HG02943 (cell line): ENCODE results near the gene SAT1.
"Not testable (repeated sequence)": the region's sequence is repeated elsewhere in the genome, so short reads cannot be mapped to it uniquely, and the experiment has no call there.

Experiments
- ATAC-seq: cut with Tn5 transposase; IDR thresholded peaks from one replicate; pipeline ENCODE4 v1.9.1; 2021; ENCODE audit warnings: mild to moderate bottlenecking, low read depth, moderate library complexity; ENCODE audit not compliant: unreplicated experiment

The SAT1 gene

DNA sequence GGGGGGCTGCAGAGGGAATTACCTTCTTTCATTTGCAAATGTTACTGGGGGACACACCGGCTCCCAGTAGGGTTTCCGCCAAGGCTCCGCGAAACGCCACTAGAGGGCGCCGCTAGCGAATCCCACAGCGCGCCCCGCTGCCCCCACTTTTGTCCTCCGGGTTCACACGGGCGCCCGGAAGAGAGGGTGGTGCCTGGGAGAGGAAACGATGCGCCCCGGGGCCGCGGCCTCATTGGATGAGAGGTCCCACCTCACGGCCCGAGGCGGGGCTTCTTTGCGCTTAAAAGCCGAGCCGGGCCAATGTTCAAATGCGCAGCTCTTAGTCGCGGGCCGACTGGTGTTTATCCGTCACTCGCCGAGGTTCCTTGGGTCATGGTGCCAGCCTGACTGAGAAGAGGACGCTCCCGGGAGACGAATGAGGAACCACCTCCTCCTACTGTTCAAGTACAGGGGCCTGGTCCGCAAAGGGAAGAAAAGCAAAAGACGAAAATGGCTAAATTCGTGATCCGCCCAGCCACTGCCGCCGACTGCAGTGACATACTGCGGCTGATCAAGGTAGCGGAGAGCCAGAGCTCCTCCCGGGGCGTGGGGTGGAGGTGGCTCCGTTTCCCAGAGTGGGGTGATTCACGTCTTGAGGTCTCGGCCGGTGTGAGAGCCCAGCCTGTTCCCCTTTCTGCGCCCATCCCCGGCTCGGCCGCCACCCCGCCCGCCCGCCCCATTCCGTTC lies at the start of gene SAT1:
SAT1 (plus strand) TSS at position 311 of the 726 bp plus-strand sequence; CDS start at position 490, 179 bp downstream.
- ATAC-seq = peak; percentile 72

DNA sequence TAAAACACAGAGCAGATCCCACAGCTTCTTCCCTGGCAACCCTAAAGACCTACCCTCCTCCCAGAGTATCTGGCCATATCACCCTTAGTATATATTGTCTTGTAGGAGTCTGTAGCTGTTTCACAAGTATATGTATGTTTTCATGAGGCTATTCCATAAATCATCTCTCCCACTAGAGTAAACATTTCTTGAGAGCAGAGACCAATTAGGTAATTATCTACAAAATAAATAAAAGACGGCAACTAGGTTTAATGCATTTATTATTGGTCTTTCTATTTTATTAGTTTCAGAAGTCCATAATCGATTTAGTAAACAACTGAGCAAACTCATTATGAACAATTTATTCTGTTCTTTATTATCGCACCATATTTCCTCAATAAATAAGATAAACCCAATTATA lies 46.9 kb upstream of the SAT1 start:
- ATAC-seq = no peak

DNA sequence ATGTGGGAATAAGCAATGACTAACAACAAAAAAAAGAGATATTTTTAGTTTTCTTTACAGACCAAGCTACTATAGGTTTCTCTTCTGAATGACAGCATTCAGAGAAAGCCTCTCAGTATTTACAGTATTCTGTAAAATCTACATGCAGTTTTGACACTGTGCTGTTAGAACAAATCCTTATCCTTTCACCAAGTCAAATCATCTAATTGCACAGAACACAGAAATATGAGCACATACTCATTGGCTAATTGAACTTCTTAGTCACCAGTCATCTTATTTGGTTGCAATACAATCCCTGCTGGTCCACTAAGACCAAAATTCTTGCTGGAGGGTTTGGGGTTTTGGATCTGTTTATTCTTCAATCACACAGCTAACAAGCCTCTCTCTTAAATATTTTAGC lies 45.6 kb upstream of the SAT1 start:
- no peak for ATAC-seq

DNA sequence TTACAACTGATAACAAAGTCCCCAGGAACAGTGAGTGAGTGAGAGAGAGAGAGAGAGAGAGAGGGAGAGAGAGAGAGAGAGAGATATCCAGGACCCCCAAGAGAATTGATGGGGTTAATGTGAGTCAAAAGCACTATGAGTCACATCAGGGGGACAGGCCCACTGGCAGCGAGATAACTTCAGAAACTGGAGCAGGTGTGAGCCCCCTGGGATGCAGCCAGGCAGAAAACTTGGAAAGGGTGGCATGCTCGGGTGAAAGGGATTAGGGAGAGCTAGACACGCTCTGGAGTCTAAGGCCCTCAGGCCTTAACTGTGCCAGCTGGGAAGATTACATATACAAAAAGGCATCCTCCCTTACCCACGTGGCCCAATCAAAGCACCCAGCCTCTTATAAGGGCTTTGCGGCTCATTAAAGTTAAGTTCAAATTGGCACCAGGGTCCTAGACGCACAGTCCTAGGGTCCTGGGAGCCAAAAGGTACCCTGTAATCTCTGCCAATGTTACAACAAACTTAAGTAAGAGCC lies 40.7 kb upstream of the SAT1 start:
- no peak for ATAC-seq

DNA sequence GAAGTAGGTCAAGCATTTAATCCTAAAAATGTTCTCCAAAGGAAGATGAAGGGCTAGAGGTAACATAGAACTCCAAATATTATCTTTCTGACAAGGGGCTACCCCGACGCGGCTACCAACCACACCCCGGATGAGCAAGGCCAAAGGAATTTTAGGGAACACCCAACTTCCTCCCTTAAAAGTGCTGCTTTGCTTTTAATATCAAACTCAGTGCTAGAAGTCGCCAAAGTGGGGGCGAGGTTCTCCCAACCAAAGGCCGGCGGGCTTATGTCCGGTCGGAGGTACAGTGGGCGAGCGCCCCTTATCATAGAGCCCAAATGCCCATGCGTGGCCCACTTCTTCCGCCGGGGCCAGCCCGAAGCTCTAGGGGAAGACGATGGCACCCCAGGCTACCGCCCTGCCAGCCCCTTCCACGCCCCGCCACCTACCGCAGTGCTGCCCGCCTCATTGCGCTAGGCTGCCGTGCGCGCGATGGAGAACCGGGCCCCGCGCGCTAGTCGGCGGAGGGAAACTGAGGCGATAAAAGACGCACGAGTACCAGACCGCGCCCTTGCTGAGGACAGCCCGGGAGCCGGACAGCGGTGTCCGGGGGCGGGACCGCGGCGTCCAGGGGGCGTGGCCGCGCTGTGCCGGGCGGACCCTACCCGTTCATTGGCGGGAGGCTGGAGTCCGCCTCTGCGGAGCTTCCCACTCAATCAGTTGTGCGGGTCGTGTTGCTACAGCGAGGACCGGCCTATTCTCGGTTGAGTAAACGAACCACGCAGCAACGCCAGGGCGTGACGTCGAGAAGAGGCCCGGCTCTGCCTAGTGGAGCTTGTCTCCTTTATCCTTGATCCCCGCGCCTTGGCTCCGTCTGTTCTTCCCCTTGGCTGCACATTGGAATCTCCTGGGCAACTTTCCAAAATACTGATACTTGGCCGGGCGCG lies 40.0 kb upstream of the SAT1 start, which contains the start of gene ACOT9:
ACOT9 (minus strand) TSS at position 580 of the 926 bp plus-strand sequence; CDS start at position 448, 132 bp downstream.
- peak; percentile 94 for ATAC-seq

DNA sequence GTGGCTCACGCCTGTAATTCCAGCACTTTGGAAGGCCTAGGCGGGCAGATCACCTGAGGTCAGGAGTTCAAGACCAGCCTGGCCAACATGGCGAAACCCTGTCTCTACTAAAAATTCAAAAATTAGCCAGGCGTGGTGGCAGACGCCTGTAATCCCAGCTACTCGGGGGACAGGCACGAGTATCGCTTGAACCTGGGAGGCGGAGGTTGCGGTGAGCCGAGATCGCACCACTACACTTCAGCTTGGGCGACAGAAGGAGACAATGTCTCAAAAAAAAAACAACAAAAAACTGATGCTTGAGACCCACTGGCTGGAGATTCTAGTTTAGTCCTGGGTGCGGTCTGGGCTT lies 39.4 kb upstream of the SAT1 start:
- ATAC-seq = not testable (repeated sequence)

DNA sequence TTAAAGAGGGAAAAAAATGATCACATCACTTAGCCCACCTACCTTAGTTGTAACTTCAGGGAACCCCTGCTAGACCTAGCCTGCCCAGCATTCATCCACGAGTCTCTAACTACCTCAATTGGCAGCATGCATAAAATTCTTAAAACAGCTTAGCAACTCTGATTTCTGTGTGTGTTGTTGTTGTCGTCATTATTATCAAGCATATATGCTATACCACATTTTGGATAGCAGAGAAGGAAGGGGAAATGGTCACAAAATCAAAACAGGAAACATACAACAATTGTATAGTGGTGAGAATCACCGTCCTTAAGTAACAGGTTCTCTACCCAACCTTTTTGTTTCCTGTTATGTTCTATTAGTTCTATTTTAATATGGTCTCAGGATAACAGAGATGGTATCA lies 37.2 kb upstream of the SAT1 start:
- no peak for ATAC-seq

DNA sequence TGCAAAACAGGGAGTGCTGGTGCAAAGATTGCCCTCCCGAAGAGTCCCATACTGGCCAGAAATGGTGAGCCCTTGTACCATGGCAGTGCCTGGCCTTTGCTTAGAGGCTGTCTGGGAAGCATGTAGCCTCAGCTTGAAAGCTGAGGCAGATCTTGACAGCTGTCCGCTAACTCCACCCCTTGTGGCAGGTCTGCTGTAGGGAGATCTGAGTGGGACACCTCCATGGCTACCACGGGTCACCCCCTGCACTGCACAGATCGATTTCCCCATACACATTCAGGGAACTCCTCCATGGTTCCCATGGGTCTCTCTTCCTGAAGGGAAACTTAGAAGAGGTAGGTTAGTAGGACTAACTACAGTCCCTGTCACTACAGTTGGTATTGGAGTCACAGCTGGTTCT lies 33.8 kb upstream of the SAT1 start:
- no peak for ATAC-seq

DNA sequence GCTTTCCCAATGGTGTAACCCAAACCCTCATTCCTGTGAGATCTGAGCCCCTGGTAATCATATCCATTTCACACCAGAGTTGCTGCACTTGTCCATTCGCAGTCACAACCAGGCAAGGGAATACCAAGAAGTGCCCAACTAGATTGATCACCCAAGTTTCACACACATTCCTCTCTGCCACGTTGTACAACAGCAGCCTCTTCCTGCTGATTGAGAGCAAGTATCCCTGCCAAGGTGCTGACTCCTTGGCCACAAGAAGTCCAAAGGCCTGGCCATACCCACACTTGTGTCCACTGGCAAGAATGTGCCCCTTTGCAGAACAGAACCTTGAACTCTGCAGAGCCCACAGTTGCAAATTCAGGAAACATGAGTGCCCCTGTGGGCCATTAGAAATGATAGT lies 33.4 kb upstream of the SAT1 start:
- no peak for ATAC-seq

DNA sequence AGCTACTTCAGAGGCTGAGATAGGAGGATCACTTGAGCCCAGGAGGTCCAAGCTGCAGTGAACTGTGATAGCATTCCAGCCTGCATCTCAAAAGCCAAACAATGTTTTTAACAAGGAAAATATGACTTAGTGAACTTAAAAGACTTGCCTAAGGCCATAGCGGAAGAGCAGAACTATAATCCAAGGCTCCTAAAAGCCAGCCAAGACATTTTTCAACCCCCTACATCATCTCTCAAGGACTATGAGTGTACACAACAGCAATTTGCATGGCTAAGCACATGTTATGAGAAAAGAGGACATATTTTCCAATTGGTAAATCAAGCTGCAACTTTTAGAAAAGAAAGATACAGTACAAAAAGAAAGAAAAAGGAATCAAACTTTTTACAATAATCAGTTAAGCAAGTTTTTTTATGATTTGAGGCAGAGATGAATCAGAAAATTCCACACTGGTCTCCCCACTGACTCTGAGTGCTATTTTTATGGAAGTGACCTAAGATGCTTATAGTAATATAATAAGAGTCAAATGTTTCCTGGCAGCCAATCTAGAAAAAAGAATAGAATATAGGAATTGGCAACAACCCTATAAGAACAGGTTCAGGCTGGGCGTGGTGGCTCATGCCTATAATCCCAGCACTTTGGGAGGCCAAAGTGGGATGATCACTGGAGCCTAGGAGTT lies 30.1 kb upstream of the SAT1 start:
- ATAC-seq = no peak

DNA sequence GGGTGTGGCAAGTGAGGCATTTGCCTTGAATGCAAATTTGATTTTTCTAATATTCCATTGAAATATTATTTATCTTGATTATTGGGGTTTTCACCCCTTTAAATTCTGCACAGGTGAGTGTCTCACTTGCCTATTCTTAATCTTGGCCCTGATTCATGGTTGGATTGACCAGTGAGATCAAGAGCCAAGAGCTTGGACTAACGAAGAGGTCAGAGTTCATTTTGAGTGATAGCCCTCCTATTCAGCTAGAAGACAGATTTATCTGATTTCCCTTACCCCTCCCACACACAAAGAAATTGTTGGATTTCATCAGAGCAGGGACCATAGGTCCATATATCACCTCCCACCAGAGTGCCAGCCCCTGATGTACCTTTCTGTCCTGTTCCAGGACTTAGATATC lies 28.3 kb upstream of the SAT1 start:
- ATAC-seq = no peak

DNA sequence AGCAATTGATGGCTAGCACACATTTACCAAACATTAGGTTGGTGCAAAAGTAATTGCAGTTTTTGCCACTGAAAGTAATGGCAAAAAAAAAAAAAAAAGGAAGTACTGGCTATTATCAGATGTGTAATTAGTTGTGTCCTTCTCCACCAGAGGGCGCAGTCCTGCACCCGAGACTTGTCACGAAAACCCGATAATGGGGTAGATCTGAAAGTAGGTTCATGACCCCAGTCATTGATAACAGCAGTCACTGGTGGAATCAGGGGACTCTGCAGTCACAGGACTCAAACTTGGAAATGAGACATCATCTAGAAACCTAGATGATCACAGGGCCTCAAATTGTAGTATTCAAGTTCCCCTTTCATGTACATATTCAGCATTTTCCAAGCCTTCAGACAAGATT lies 26.8 kb upstream of the SAT1 start:
- ATAC-seq = peak; percentile 70

DNA sequence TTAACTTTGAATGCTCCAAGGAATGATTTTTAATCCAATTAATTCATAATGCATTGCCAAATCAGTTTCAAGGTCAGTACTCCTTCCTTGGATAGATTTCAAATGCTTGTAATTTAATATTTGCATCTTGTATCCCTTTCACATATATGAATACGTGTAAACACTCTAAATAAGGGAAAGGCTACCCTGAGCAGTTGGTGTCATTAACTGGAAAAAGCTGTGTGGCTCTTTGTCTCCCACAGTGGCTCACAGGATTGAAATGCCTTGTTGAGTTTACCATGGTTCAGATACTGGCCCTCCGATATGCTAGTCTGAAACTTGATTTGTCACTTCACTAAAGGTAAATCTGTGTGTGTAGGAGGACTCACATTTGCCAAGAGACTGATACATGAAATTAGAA lies 23.2 kb upstream of the SAT1 start:
- no peak for ATAC-seq

DNA sequence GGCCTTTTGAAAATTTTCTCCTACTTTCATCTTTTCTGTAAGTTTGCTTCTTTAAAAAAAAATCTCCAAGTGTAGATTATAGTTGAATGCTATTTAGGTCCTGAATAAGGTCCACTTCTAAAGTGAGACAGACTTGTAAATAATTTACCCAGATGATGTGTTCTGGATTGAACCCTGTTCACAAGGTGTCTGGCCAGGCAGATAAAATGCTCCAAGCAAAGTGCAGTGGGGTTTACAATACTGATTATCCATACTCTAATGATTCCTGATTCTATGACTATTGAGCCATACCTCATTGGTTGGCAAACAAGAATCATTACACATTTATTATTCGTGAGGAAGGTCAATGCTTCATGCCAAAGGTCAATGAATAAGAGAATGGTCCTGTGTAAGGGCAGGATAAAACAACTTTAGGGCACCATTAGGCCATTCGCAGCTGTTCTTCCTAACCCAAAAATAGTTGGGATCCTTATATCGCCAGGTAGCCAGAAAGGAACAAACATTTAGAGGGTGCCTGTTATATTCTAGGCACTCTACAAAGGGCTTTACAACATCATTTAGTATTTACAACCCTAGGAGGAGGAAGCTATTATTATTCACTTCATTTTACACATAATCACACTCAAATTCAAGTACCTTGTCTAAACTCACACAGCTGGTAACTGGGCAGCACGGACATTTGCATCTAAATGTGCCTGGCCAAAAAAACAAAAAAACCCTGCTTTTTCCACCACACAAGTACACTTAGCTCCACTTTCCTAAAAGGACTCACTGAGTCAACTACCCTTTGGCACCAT lies 18.6 kb upstream of the SAT1 start:
- ATAC-seq = no peak

DNA sequence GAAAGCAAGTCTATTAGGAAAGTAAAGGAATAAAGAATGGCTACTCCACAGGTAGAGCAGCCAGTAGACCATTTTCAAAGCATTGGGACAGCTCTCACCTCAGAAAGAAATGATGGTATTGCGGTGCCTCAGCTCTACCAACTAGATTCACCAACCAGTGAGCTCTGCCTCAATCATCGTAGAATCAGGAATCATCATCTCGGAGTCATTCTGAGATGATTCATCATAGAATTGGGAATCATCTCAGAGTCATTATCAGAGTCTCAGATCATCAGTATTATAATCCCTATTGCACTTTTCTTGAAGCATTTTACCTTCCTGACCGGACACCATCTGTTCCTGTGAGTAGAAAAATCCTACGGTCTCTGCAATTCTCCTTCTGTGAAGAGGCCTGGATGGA lies 17.5 kb upstream of the SAT1 start:
- ATAC-seq = no peak

DNA sequence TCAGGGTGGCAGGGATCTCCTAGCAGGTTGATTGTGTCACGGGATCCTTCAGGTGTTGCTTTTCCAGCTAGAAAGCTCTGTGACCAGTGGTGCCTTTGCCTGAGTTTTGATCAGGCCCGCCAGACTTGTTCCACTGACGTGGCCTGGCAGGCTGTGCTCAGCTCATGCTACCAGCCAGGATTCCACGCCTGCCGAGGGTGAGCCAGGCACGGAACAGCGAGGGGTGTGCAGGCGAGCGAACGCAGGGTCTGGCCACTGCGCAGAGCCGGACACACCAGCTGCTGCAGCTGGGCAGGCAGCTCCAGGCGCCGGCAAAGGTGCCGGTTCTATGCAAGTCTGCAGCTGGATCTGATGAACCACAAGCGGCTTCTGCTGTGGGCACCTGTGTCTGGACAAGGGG lies 17.1 kb upstream of the SAT1 start:
- no peak for ATAC-seq

DNA sequence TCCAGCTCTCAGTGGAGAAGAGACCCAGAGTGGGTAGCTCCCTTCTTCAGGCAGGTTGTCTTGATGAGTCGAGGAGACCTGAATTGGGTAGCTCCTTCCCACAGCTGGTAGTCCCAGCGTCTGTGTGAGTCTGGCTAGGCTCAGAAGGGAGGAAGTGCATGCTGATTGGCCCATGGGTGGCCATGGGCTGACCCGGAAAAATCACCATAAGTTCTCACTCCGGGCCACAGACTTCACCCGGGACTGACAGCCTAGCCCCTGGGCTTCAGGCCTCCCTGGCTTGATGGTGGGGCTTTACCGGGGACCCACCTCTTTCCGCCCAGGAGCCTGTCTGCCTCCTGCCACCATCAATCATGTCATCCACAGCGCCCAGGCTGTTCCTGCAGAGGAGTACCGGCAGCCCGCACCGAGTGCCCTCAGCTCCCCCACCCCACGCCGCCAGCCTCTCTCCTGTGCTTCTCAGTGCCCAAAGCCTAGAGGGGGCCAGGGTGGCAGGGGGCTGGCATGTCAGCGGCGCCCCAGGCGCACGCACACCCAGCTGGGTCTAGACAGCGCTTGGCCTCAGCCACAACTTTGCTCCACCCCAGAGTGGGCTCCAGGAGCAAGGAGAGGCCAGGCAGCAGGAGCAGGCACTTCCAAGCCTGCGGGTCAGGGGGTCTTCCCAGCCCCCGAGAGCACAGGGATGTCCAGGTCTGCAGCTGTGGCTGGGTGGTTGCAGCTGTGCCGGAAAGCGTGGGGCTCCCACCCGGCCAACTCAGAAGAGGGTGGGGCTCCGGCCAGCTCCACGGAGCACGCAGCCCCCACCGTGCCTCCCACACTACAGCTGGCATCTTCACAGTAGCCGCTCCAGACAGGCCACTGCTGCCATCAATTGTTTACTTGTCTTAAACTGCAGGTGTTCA lies 16.1 kb upstream of the SAT1 start:
- ATAC-seq = peak; percentile 75

DNA sequence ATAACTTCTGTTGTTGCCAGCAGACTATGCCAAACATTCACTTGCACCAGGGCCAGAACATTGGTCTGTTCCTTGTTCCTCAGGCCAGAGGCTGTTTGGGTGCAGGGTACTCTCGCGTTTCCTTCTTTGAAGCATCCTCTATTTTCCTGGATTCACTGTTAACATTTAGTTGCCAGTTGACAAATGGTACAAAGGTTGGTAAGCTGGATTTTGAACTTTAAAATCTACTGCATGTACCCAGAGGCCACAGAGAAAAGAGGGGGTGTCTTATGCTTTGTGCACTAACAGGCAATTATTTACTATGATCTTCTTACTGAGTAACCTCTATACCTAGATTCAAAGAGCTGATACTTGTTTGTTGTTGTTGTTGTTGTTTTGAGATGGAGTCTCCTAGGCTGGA lies 12.8 kb upstream of the SAT1 start:
- no peak for ATAC-seq

DNA sequence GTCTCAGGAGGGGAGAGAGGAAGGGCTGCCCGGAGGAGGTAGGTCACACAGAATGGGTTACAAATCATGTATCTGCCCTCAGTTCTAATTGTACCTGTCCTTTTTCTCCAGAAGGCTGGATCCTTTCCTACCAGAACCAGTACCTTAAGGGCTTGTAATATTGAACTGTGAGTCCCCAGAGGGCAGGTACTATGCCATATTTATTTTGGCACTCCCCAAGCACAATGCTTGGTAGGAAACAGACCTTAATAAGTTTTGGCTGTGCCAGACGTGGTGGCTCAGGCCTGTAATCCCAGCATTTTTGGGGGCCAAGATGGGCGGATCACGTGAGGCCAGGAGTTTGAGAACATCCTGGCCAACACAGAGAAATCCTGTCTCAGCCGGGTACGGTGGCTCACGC lies 11.9 kb upstream of the SAT1 start:
- not testable (repeated sequence) for ATAC-seq
